ENCODE data around the gene MACF1. TPM values are rescaled to one million over a fixed set of nuclear protein-coding genes. Genes with fewer than 3 reads are reported as not detected.

MACF1 gene
- total and polyA plus RNA-seq, 2 experiments from 2014 or later: 80.4 to 261 TPM

DNA sequence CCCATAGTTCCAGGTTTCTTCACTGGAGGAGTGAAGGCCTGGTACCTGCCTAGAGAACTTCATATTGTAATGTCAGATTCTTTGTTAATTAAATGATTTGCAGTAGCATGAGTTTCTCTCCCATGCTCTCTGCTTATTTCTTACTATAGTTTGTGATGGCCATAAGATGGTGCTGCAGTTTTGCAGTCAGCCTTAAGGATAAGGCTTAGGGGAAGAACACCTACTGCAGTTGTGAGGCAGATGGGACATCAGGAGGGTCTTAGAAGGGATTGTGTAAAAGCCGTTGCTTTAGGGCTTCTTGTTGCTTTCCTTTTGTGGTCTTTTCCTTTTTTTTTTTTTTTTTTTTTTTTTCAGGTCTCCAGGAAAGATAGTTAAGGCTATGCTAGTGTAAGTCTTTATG lies 61.8 kb downstream of the MACF1 start:
- Histone ChIP-seq H3K27ac (no peak overlapping the region), H3K4me1 (ENCODE audit: low read depth) (peaks cover 23% of the 10 kb centered on the region), H3K27me3 (no peaks in the 10 kb centered on the region), H3K9me3 (ENCODE audit: low read depth) (no peaks in the 10 kb centered on the region), H3K36me3 (no peaks in the 10 kb centered on the region), H3K4me3 (no peak overlapping the region)
- TF ChIP-seq, protein P1, sequence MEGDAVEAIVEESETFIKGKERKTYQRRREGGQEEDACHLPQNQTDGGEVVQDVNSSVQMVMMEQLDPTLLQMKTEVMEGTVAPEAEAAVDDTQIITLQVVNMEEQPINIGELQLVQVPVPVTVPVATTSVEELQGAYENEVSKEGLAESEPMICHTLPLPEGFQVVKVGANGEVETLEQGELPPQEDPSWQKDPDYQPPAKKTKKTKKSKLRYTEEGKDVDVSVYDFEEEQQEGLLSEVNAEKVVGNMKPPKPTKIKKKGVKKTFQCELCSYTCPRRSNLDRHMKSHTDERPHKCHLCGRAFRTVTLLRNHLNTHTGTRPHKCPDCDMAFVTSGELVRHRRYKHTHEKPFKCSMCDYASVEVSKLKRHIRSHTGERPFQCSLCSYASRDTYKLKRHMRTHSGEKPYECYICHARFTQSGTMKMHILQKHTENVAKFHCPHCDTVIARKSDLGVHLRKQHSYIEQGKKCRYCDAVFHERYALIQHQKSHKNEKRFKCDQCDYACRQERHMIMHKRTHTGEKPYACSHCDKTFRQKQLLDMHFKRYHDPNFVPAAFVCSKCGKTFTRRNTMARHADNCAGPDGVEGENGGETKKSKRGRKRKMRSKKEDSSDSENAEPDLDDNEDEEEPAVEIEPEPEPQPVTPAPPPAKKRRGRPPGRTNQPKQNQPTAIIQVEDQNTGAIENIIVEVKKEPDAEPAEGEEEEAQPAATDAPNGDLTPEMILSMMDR (IDR thresholded peaks at IDR 0.05; ENCODE audit: low read depth, low read length): peak; percentile 14
- DNase-seq (ENCODE audit: low read depth in 1 of 2, low spot score in 1 of 2): peak in 1 of 2 donors; percentile 32

GRCh38 chr1:39266792-39267191 lies 62.3 kb downstream of the MACF1 start:
- peaks cover 23% of the 10 kb centered on the region for H3K4me1 ChIP-seq (ENCODE audit: low read depth)
- no peak overlapping the region for H3K4me3 ChIP-seq
- TF ChIP-seq, protein P1 (IDR thresholded peaks at IDR 0.05; ENCODE audit: low read depth, low read length): no peak
- no peaks in the 10 kb centered on the region for H3K27me3 ChIP-seq
- no peak for DNase-seq (ENCODE audit: low read depth in 1 of 2, low spot score in 1 of 2)
- no peaks in the 10 kb centered on the region for H3K9me3 ChIP-seq (ENCODE audit: low read depth)
- H3K27ac ChIP-seq: no peak overlapping the region
- no peaks in the 10 kb centered on the region for H3K36me3 ChIP-seq

DNA sequence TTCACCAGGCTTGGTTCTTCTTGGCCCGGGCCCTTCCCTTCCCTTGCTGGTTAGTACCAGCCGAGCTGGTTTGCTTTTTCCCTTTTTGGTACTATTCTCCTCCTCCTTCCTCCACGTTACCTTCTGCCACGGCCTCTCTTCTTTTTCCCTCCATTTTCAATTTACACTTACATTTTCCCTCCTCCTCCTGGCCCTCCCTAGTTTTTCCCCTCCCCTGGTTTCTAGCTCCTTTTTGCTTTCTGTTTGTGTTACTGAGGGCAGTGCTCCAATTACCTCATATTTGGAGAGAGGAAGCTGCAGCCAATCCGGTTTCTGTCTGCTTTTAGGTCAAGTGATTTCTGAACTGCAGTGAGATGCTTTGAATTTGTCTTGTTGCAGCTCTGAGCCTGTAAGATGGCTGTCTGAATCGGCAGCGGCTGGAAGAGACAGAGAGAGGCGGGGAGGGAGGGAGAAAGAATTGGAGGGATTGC lies 63.7 kb downstream of the MACF1 start:
- Histone ChIP-seq H3K27me3 (no peaks in the 10 kb centered on the region), H3K27ac (peak overlapping the region; percentile 29), H3K36me3 (no peaks in the 10 kb centered on the region), H3K4me1 (ENCODE audit: low read depth) (peaks cover 30% of the 10 kb centered on the region), H3K4me3 (no peak overlapping the region), H3K9me3 (ENCODE audit: low read depth) (no peaks in the 10 kb centered on the region)
- TF ChIP-seq, protein P1 (IDR thresholded peaks at IDR 0.05; ENCODE audit: low read depth, low read length): no peak
- peak; percentile 42 to 90 for DNase-seq (ENCODE audit: low read depth in 1 of 2, low spot score in 1 of 2)

- H3K4me3 ChIP-seq: no peak overlapping the region
- H3K36me3 ChIP-seq: no peaks in the 10 kb centered on the region
- DNase-seq (ENCODE audit: low read depth in 1 of 2, low spot score in 1 of 2): no peak
- H3K27me3 ChIP-seq: no peaks in the 10 kb centered on the region
- H3K4me1 ChIP-seq (ENCODE audit: low read depth): peaks cover 33% of the 10 kb centered on the region
- TF ChIP-seq, protein P1 (IDR thresholded peaks at IDR 0.05; ENCODE audit: low read depth, low read length): no peak
- no peaks in the 10 kb centered on the region for H3K9me3 ChIP-seq (ENCODE audit: low read depth)
- H3K27ac ChIP-seq: no peak overlapping the region
Measured at GRCh38 chr1:39268906-39269305, 64.4 kb downstream of the MACF1 start.

- H3K27me3 ChIP-seq: no peaks in the 10 kb centered on the region
- no peak overlapping the region for H3K27ac ChIP-seq
- H3K4me3 ChIP-seq: no peak overlapping the region
- no peaks in the 10 kb centered on the region for H3K36me3 ChIP-seq
- peaks cover 33% of the 10 kb centered on the region for H3K4me1 ChIP-seq (ENCODE audit: low read depth)
- TF ChIP-seq, protein P1 (IDR thresholded peaks at IDR 0.05; ENCODE audit: low read depth, low read length): no peak
- DNase-seq (ENCODE audit: low read depth in 1 of 2, low spot score in 1 of 2): no peak
- H3K9me3 ChIP-seq (ENCODE audit: low read depth): no peaks in the 10 kb centered on the region
Measured at GRCh38 chr1:39269349-39269748, 64.9 kb downstream of the MACF1 start.

All from cardiac muscle cell (in vitro differentiated cells and primary cell).